ENCODE measurements around the gene MVK. TPM values are rescaled to one million over a fixed set of nuclear protein-coding genes. Genes with fewer than 3 reads are reported as not detected.

Gene MVK
- polyA plus RNA-seq, 3 donors, result 1.1 to 3.8 (median 1.6) TPM

GRCh38 chr12:109604132-109604585 is 30.6 kb downstream of the MVK start:
- Histone ChIP-seq H3K79me2 (ENCODE audit: insufficient read depth, low read length) (no peaks in the 10 kb centered on the region), H2AFZ (ENCODE audit: insufficient read depth, low read depth, low read length, poor library complexity, severe bottlenecking) (no peak overlapping the region), H4K20me1 (ENCODE audit: insufficient read depth, low read length) (no peaks in the 10 kb centered on the region), H3K27me3 (ENCODE audit: control insufficient read depth in 2 of 2, insufficient read depth in 2 of 2, low read length in 2 of 2) (peaks cover 0 to 16% of the 10 kb centered on the region in 2 donors), H3K4me1 (ENCODE audit: control insufficient read depth in 1 of 2, insufficient read depth in 2 of 2, low read length in 2 of 2) (no peaks in the 10 kb centered on the region), H3K36me3 (replicated peaks in 1 of 2; ENCODE audit: control insufficient read depth in 1 of 2, insufficient read depth in 2 of 2, low read length in 2 of 2) (no peaks in the 10 kb centered on the region), H3K27ac (ENCODE audit: low read depth in 1 of 2, low read length in 2 of 2) (no peak overlapping the region), H3K4me2 (replicated peaks; ENCODE audit: extremely low read depth, low read length, poor library complexity, severe bottlenecking) (no peak overlapping the region), H3K9me3 (replicated peaks in 1 of 2; ENCODE audit: control insufficient read depth in 1 of 2, insufficient read depth in 1 of 2, low read length in 2 of 2) (no peaks in the 10 kb centered on the region), H3K9ac (ENCODE audit: insufficient read depth, low read length, poor library complexity, severe bottlenecking) (no peak overlapping the region), H3K4me3 (replicated peaks in 1 of 3; ENCODE audit: low read depth in 2 of 3, low read length in 3 of 3) (no peak overlapping the region)
- 93% methylated on average over 3 of the region's 3 CpGs for WGBS (ENCODE audit: insufficient coverage)
- intact Hi-C loops (cut with micrococcal nuclease), result no loop called here
- Mint-ChIP-seq H3K4me1 (no peaks in the 10 kb centered on the region), H3K27ac (no peak overlapping the region), H3K27me3 (ENCODE audit: low read depth in 3 of 3) (peaks cover 17 to 32% (median 24%) of the 10 kb centered on the region in 3 donors), H3K36me3 (no peaks in the 10 kb centered on the region), H3K4me3 (no peak overlapping the region), H3K9me3 (no peaks in the 10 kb centered on the region)
- DNase-seq, result no peak
- TF ChIP-seq CTCF (IDR thresholded peaks at IDR 0.05), result no peak

- Mint-ChIP-seq H3K36me3 (no peaks in the 10 kb centered on the region), H3K4me3 (no peak overlapping the region), H3K9me3 (no peaks in the 10 kb centered on the region), H3K27me3 (ENCODE audit: low read depth in 3 of 3) (peaks cover 17 to 34% (median 28%) of the 10 kb centered on the region in 3 donors), H3K4me1 (no peaks in the 10 kb centered on the region), H3K27ac (no peak overlapping the region)
- Histone ChIP-seq H3K27ac (ENCODE audit: low read depth in 1 of 2, low read length in 2 of 2) (no peak overlapping the region), H3K9ac (ENCODE audit: insufficient read depth, low read length, poor library complexity, severe bottlenecking) (no peak overlapping the region), H4K20me1 (ENCODE audit: insufficient read depth, low read length) (no peaks in the 10 kb centered on the region), H3K4me3 (replicated peaks in 1 of 3; ENCODE audit: low read depth in 2 of 3, low read length in 3 of 3) (no peak overlapping the region), H3K36me3 (replicated peaks in 1 of 2; ENCODE audit: control insufficient read depth in 1 of 2, insufficient read depth in 2 of 2, low read length in 2 of 2) (no peaks in the 10 kb centered on the region), H2AFZ (ENCODE audit: insufficient read depth, low read depth, low read length, poor library complexity, severe bottlenecking) (no peak overlapping the region), H3K27me3 (ENCODE audit: control insufficient read depth in 2 of 2, insufficient read depth in 2 of 2, low read length in 2 of 2) (peaks cover 0 to 16% of the 10 kb centered on the region in 2 donors), H3K4me2 (replicated peaks; ENCODE audit: extremely low read depth, low read length, poor library complexity, severe bottlenecking) (no peak overlapping the region), H3K79me2 (ENCODE audit: insufficient read depth, low read length) (no peaks in the 10 kb centered on the region), H3K9me3 (replicated peaks in 1 of 2; ENCODE audit: control insufficient read depth in 1 of 2, insufficient read depth in 1 of 2, low read length in 2 of 2) (no peaks in the 10 kb centered on the region), H3K4me1 (ENCODE audit: control insufficient read depth in 1 of 2, insufficient read depth in 2 of 2, low read length in 2 of 2) (no peaks in the 10 kb centered on the region)
- DNase-seq, result no peak
- no peak for TF ChIP-seq CTCF (IDR thresholded peaks at IDR 0.05)
- WGBS (ENCODE audit: insufficient coverage), result 76% methylated on average over 5 of the region's 5 CpGs
- intact Hi-C loops (cut with micrococcal nuclease), result no loop called here
Measured at GRCh38 chr12:109605016-109605415, 31.4 kb downstream of the MVK start.

Measured in CD14-positive monocyte (primary cell).